Measurements from ENCODE around the gene ME3.

Gene ME3

GRCh38 chr11:86606270-86606835, 66.1 kb downstream of the ME3 start:
- no peak for TF ChIP-seq GATA3 (IDR thresholded peaks at IDR 0.05; ENCODE audit: low read depth, low read length)
- no peak for TF ChIP-seq GATA2 (IDR thresholded peaks at IDR 0.05; ENCODE audit: low read depth, low read length)

GRCh38 chr11:86596861-86597586, 75.4 kb downstream of the ME3 start:
- no peak for TF ChIP-seq GATA2 (IDR thresholded peaks at IDR 0.05; ENCODE audit: low read depth, low read length)
- TF ChIP-seq GATA3 (IDR thresholded peaks at IDR 0.05; ENCODE audit: low read depth, low read length): no peak

- TF ChIP-seq GATA2 (IDR thresholded peaks at IDR 0.05; ENCODE audit: low read depth, low read length) (no peak), GATA3 (IDR thresholded peaks at IDR 0.05; ENCODE audit: low read depth, low read length) (no peak)
Measured at GRCh38 chr11:86595955-86596354, 76.5 kb downstream of the ME3 start.

- TF ChIP-seq GATA3 (IDR thresholded peaks at IDR 0.05; ENCODE audit: low read depth, low read length) (no peak), GATA2 (IDR thresholded peaks at IDR 0.05; ENCODE audit: low read depth, low read length) (no peak)
Measured at GRCh38 chr11:86595451-86595850, 77.0 kb downstream of the ME3 start.

GRCh38 chr11:86594746-86595145, 77.7 kb downstream of the ME3 start:
- no peak for TF ChIP-seq GATA3 (IDR thresholded peaks at IDR 0.05; ENCODE audit: low read depth, low read length)
- no peak for TF ChIP-seq GATA2 (IDR thresholded peaks at IDR 0.05; ENCODE audit: low read depth, low read length)

GRCh38 chr11:86593833-86594232, 78.6 kb downstream of the ME3 start:
- no peak for TF ChIP-seq GATA3 (IDR thresholded peaks at IDR 0.05; ENCODE audit: low read depth, low read length)
- TF ChIP-seq GATA2 (IDR thresholded peaks at IDR 0.05; ENCODE audit: low read depth, low read length): no peak

- TF ChIP-seq GATA2 (IDR thresholded peaks at IDR 0.05; ENCODE audit: low read depth, low read length) (no peak), GATA3 (IDR thresholded peaks at IDR 0.05; ENCODE audit: low read depth, low read length) (no peak)
Measured at GRCh38 chr11:86592659-86593451, 79.6 kb downstream of the ME3 start.

- TF ChIP-seq GATA2 (IDR thresholded peaks at IDR 0.05; ENCODE audit: low read depth, low read length): no peak
- no peak for TF ChIP-seq GATA3 (IDR thresholded peaks at IDR 0.05; ENCODE audit: low read depth, low read length)
Measured at GRCh38 chr11:86592047-86592591, 80.3 kb downstream of the ME3 start.

GRCh38 chr11:86591631-86592030, 80.8 kb downstream of the ME3 start:
- TF ChIP-seq GATA3 (IDR thresholded peaks at IDR 0.05; ENCODE audit: low read depth, low read length) (no peak), GATA2 (IDR thresholded peaks at IDR 0.05; ENCODE audit: low read depth, low read length) (no peak)

GRCh38 chr11:86589856-86590589, 82.4 kb downstream of the ME3 start:
- TF ChIP-seq GATA2 (IDR thresholded peaks at IDR 0.05; ENCODE audit: low read depth, low read length): no peak
- TF ChIP-seq GATA3 (IDR thresholded peaks at IDR 0.05; ENCODE audit: low read depth, low read length): no peak

GRCh38 chr11:86589204-86589603, 83.2 kb downstream of the ME3 start:
- TF ChIP-seq GATA2 (IDR thresholded peaks at IDR 0.05; ENCODE audit: low read depth, low read length): no peak
- no peak for TF ChIP-seq GATA3 (IDR thresholded peaks at IDR 0.05; ENCODE audit: low read depth, low read length)

GRCh38 chr11:86588566-86589090, 83.8 kb downstream of the ME3 start:
- TF ChIP-seq GATA3 (IDR thresholded peaks at IDR 0.05; ENCODE audit: low read depth, low read length) (no peak), GATA2 (IDR thresholded peaks at IDR 0.05; ENCODE audit: low read depth, low read length) (no peak)

Data from SH-SY5Y (cell line).